CD4-positive, alpha-beta T cell treated with Interleukin-10 for 1 hour (primary cell): ENCODE measurements around the gene POFUT1.
"Not testable (repeated sequence)": the region's sequence is repeated elsewhere in the genome, so short reads cannot be mapped to it uniquely, and the experiment has no call there.

ENCODE experiments used
- DNase-seq: peaks from one replicate; pipeline ENCODE4 v3.0.0-alpha.2; 2020

The POFUT1 gene

DNA sequence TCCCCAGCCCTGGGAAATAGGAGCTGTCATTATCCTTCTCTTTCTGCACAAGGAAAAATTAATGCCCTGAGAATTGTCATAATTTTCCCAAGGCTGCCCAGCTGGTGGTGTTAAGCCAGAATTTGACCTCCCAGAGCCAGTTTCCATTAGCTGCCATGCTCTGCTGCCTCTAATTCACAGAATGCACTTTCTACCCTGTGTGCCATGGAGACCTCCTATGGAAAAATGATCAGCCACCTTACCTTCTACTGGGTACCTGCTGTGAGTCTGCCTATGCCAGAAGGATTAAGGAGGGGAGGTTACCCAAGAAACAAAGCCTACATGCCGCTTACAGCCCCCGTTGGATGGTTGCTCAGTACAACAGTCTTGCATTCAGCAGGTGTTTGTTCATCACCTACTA is 29.1 kb downstream of the POFUT1 start:
- no peak for DNase-seq

GRCh38 chr20:32237419-32237818 is 29.7 kb downstream of the POFUT1 start:
- no peak for DNase-seq

- no peak for DNase-seq
These were observed 31.1 kb downstream of the POFUT1 start for GRCh38 chr20:32238483-32239425.

DNA sequence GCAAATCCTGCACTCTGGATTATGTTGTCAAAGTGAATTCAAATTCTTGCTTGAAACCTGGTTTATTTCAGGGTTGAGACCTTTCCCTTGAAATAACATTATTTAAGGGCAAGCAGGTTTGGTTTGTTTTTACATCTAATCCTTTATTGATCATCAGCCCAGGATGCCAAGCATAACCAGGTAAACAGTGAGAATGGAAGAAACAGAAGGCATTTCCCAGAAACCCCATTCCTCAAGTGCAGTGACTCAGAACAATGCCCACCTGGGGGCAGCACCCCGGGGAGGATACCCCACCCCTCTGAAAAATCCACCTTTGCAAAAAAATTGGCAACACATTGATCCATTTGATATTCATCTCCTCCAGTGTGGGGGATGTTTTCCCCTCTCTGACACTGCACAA is 32.5 kb downstream of the POFUT1 start:
- no peak for DNase-seq

- no peak for DNase-seq
These were observed 34.1 kb downstream of the POFUT1 start for GRCh38 chr20:32241807-32242206.

DNA sequence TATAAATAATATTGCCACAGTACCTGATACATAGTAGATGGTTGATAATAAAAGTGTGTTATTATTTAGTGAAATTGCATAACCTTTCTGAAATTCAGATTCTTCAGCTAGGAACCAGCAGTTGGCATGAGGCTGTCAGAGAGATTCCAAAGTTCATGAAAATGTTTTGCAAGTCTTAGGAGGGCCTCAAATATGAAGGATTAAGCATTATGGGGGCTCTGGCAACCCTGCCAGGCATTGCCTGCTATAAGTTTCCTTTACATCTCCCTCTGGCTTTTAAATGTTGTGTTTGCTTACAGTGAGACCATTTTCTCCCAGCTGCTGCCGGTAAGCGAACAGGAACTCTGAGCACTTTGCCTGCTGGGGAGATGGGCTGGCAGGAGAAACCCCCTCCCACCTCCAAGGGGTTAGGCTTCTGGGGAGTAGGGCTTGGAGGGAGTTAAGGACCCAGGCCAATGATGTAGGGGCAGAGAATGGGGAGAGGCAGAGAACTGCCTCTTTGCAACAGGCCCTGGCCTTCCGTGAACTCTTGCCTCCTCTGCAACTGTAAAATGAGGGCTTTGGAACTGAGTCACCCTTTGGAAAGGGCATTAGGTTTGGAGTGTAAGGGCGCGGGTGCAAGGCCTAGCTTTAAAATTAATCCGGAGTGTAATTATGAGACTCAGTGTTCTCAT is 36.6 kb downstream of the POFUT1 start:
- no peak for DNase-seq

GRCh38 chr20:32244959-32245358 is 37.3 kb downstream of the POFUT1 start:
- DNase-seq: no peak

DNA sequence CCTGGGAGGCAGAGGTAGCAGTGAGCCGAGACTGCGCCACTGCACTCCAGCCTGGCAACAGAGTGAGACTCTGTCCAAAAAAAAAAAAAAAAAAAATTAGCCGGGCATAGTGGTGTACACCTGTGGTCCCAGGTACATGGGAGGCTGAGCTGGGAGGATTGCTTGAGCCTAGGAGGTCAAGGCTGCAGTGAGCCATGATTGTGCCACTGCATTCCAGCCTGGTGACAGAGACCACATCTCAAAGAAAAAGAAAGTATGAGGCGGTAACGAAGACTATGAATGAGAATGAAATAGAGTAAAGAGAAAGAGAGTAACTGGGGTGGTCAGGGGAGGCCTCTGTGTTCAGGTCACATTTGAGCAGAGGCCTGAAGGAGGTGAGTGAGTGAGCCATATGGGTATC is 38.5 kb downstream of the POFUT1 start:
- DNase-seq: not testable (repeated sequence)

DNA sequence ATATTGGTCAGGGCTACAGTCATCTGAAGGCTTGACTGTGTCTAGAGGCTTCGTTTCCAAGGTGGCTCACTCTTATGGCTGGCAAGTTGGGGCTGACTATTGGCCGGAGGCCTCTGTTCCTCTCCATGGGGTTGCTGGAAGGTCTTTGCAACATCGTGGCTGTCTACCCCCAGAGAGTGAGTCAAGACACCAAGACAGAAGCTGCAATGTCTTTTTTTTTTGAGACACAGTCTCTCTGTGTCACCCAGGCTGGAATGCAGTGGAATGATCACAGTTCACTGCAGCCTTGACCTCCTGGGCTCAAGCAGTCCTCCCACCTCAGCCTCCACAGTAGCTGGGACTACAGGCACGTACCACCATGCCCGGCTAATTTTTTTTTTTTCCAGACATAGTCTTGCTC is 40.4 kb downstream of the POFUT1 start:
- no peak for DNase-seq

DNA sequence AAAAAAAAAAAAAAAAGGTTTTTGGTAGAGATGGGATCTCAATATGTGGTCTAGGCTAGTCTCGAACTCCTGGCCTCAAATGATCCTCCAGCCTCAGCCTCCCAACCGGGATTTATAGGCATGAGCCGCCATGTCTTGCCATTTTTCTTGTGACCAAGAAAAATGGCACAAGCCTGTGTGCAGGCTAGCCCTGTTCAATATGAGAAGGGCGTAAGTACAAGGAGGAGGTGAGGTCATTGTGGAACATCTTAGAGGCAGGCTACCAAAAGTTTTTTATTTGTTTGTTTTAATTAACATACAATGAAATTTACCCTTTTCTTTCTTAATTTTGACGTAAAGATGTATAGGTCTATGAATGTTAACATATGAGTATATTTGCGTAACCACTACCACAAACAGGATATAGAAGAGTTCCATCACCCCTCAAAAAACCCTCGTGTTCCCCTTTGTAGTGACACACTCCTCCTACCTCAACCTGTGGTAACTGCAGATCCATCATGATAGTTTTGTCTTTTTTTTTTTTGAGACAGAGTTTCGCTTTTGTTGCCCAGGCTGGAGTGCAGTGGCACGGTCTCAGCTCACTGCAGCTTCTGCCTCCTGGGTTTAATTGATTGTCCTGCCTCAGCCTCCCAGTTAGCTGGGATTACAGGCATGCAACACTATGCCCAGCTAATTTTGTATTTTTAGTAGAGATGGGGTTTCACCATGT is 41.5 kb downstream of the POFUT1 start:
- DNase-seq: peak; percentile 69

DNA sequence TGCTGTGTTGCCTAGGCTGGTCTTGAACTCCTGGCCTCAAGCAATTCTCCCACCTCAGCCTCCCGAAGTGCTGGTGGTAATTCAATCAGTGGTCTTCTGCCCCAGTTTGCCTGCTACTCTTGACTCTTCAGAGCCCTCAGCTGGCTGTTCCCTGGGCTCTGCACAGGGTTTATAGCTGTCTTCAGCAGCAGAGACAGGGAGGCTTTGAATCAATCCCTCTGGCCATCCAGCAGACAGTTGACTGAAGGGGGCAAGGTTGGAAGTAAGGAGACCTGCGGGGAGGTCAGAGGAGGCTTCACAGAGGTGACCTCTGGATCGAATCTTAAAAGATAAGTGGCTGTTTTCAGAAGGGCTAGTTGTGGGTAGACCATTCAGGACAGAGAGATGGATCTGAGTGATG is 43.8 kb downstream of the POFUT1 start:
- no peak for DNase-seq

GRCh38 chr20:32252189-32252588 is 44.5 kb downstream of the POFUT1 start:
- DNase-seq: peak; percentile 16

DNA sequence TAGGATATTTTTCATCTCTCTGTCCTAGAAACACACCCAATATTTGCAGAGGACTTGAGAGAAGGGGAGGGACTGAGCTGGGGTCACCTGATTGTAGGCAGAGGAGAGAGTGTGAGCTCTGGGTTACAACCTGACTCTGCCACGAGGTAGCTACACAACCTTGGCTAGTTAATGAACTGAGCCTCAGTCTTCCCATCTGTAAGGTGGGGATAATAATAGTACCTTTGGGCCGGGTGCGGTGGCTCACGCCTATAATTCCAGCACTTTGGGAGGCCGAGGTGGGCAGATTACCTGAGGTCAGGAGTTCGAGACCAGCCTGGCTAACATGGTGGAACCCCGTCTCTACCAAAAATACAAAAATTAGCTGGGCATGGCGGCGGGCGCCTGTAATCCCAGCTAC is 53.3 kb downstream of the POFUT1 start:
- not testable (repeated sequence) for DNase-seq

DNA sequence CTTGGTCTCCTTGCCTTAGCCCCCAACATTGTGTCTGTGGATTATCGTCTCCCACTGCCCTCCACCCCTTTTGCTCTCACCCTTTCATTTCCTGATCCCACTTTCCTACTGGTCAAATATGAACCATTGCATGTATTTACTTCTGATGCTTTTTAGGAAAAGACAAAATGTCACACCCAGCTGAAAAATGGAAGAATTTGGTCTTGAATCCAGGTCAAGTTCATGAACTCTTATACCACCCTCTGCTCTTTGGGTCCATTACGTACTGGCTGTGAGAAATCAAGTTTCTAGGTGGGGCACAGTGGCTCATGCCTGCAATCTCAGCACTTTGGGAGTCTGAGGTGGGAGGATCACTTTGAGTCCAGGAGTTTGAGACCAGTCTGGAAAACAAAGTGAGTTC is 54.0 kb downstream of the POFUT1 start:
- no peak for DNase-seq

- DNase-seq: no peak
These were observed 55.8 kb downstream of the POFUT1 start for GRCh38 chr20:32263398-32263954.

GRCh38 chr20:32271620-32272019 is 63.9 kb downstream of the POFUT1 start:
- DNase-seq: no peak

- no peak for DNase-seq
These were observed 66.7 kb downstream of the POFUT1 start for GRCh38 chr20:32274359-32274758.

GRCh38 chr20:32275163-32275562 is 67.5 kb downstream of the POFUT1 start:
- DNase-seq: not testable (repeated sequence)

DNA sequence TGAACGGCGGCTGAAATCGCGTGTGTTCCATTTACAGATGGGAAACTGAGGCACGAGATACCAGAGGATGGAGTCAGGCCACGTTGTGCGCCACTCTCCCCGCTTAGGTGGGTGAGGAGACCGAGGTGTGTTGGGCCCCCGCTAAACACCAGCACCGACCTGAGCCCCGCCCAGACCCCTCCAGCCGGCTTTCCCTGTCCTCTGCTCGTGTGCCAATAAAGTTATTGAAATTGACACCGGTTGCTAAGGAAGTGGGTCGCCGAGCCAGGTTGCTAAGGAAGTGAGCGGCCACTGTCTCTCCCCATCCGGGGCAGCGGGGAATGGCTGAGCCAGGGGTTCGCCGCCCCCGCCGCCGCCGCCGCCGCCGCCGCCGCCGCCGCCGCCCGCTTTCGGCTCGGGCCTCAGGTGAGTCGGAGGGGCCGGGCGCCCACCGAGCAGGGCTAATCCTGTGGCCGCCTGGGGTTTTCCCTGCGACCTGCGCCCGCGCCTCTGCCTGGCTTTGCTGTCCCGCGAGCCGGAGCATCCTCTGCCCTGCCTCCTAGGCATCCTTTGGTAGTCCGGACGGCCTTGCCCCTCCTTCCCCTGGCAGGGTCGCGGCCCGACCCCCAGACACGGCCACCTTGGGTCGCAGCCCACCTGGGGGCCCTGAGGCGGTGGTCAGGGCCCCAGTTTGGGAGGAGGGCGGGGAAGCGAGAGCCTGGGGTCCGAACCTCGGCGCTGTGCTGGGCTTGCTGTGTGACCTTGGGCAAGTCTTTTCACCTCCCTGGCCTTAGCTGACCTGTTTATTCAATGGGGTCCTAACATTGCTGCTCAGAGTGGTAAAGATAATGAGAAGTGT is 69.9 kb downstream of the POFUT1 start, which contains the start of gene KIF3B:
KIF3B (plus strand) TSS at position 291 of the 838 bp plus-strand sequence. CDS start 32,127 bp downstream, outside the sequence.
- peak; percentile 92 for DNase-seq

GRCh38 chr20:32278199-32278643 is 70.5 kb downstream of the POFUT1 start:
- DNase-seq: peak; percentile 9

DNA sequence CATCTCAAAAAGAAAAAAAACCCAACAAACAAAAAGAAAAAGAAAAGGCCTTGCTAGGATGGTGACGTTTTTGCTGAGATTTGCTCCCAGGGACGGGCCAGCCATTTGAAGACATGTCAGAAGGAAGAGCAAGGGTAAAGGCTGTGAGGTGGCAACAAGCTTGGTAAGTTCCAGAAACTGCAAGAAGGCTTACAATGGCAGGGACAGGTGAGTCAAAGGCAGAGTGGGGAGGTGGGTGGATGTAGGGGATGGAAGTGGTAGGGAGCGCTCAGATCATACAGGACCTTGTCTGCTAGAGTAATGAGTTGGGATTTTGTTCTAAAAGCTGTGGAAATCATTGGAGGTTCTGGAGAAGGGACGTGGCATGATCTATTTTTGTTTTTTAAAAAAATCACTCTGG is 74.0 kb downstream of the POFUT1 start:
- DNase-seq: no peak

DNA sequence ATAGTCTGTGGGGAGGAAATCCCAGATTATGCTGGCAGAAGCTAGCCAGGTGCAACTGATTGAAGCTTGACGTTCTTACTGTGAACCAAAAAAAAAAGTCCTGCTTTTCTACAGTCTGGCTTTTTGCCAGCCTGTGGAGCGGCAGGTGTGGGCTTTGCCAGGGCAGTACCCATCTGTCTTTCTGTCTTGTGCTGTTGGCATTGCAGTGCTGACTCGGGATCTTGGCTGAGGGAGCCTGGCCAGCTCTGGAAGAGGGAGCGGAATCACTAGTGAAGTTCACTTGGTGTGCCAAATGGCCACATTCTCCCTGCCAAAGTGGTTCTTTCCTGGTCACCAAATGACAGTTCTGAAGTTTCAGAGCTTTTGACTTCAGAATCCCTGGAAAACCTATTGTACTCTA is 74.8 kb downstream of the POFUT1 start:
- no peak for DNase-seq
